IMR-90 (cell line): ENCODE results near the gene SETD3.

Experiments
- RFX5 ChIP-seq: IDR thresholded peaks from 2 replicates; pipeline ENCODE4 v1.8.0; 2012; ENCODE audit warnings: low read depth, mild to moderate bottlenecking, low read length, moderate library complexity
- TF ChIP-seq, protein P1 (sequence below): conservative IDR thresholded peaks from 2 replicates; pipeline ENCODE4 v1.5.1; 2012; ENCODE audit warnings: mild to moderate bottlenecking, low read depth, low read length, improper control_type of control experiment

GRCh38 chr14:99479160-99479905 is 1.3 kb downstream of the SETD3 start:
- TF ChIP-seq RFX5, result no peak
- TF ChIP-seq, protein P1, sequence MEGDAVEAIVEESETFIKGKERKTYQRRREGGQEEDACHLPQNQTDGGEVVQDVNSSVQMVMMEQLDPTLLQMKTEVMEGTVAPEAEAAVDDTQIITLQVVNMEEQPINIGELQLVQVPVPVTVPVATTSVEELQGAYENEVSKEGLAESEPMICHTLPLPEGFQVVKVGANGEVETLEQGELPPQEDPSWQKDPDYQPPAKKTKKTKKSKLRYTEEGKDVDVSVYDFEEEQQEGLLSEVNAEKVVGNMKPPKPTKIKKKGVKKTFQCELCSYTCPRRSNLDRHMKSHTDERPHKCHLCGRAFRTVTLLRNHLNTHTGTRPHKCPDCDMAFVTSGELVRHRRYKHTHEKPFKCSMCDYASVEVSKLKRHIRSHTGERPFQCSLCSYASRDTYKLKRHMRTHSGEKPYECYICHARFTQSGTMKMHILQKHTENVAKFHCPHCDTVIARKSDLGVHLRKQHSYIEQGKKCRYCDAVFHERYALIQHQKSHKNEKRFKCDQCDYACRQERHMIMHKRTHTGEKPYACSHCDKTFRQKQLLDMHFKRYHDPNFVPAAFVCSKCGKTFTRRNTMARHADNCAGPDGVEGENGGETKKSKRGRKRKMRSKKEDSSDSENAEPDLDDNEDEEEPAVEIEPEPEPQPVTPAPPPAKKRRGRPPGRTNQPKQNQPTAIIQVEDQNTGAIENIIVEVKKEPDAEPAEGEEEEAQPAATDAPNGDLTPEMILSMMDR, result no peak
